Karpas-422 (cell line): Measurements from ENCODE around the gene TUBA4B. TPM values are rescaled to one million over a fixed set of nuclear protein-coding genes. Genes with fewer than 3 reads are reported as not detected.

ENCODE experiments used
- DNase-seq: peaks from one replicate; pipeline ENCODE4 v3.0.0-alpha.2; 2015
- H2AFZ ChIP-seq: fragments of 200-600 bp; sonication (generic); 2 replicates; pipeline ENCODE4 v1.6.1; 2014; ENCODE audit warnings: antibody characterized with exemption, low read length, mixed read lengths
- H3K27ac ChIP-seq: fragments of 200-600 bp; sonication (generic); 2 replicates; pipeline ENCODE4 v1.5.1; 2014; ENCODE audit warnings: mild to moderate bottlenecking, low read length, moderate library complexity
- H3K27me3 ChIP-seq: fragments of 200-600 bp; sonication (generic); 2 replicates; pipeline ENCODE4 v1.6.1; 2014; ENCODE audit warnings: low read length, mixed read lengths
- H3K36me3 ChIP-seq: fragments of 200-600 bp; sonication (generic); 2 replicates; pipeline ENCODE4 v1.6.1; 2014; ENCODE audit warnings: low read length, mixed read lengths; ENCODE audit not compliant: insufficient read depth
- H3K4me1 ChIP-seq: fragments of 200-600 bp; sonication (generic); 2 replicates; pipeline ENCODE4 v1.6.1; 2014; ENCODE audit warnings: mild to moderate bottlenecking, low read length, mixed read lengths
- H3K4me2 ChIP-seq: fragments of 200-600 bp; sonication (generic); 2 replicates; pipeline ENCODE4 v1.6.1; 2014; ENCODE audit warnings: low read length, low read depth, mild to moderate bottlenecking; ENCODE audit not compliant: poor library complexity, severe bottlenecking
- H3K4me3 ChIP-seq: fragments of 200-600 bp; sonication (generic); 2 replicates; pipeline ENCODE4 v1.5.1; 2014; ENCODE audit warnings: mild to moderate bottlenecking, antibody characterized with exemption, low read length, mixed read lengths
- H3K79me2 ChIP-seq: fragments of 200-600 bp; sonication (generic); 2 replicates; pipeline ENCODE4 v1.6.1; 2014; ENCODE audit warnings: mild to moderate bottlenecking, low read length, mixed read lengths
- H3K9ac ChIP-seq: fragments of 200-600 bp; sonication (generic); 2 replicates; pipeline ENCODE4 v1.6.0; 2014; ENCODE audit warnings: low read length
- H3K9me2 ChIP-seq: fragments of 200-600 bp; sonication (generic), shearing (Covaris generic); replicated peaks from 2 replicates; pipeline ENCODE4 v1.6.0; 2014; ENCODE audit warnings: mild to moderate bottlenecking, low read length, moderate library complexity; ENCODE audit not compliant: insufficient read depth
- H3K9me3 ChIP-seq: fragments of 300-700, 200-600 bp; sonication (generic); 2 replicates; pipeline ENCODE4 v1.6.1; 2014; ENCODE audit warnings: low read length, mixed read lengths
- H4K20me1 ChIP-seq: fragments of 200-600 bp; sonication (generic); 2 replicates; pipeline ENCODE4 v1.6.1; 2014; ENCODE audit warnings: mild to moderate bottlenecking, antibody characterized with exemption, low read length, low read depth; ENCODE audit not compliant: insufficient read depth
- total RNA-seq: library from RNA; depleted of rRNA; stranded (reverse); fragments of >200 nt; shearing (Covaris generic); gene quantifications from 2 replicates; pipeline ENCODE4 v1.2.3, GENCODE V29; 2014; ENCODE audit warnings: low replicate concordance

TUBA4B gene
- total RNA-seq, 1 experiment from 2014 or later: not detected

- Histone ChIP-seq H3K4me2 (no peak overlapping the region), H3K4me1 (peaks cover 19% of the 10 kb centered on the region), H3K79me2 (peaks cover 19% of the 10 kb centered on the region), H4K20me1 (no peaks in the 10 kb centered on the region), H2AFZ (no peak overlapping the region), H3K9me2 (no peaks in the 10 kb centered on the region), H3K9me3 (no peaks in the 10 kb centered on the region), H3K9ac (no peak overlapping the region), H3K4me3 (no peak overlapping the region), H3K27me3 (no peaks in the 10 kb centered on the region), H3K36me3 (peaks cover 23% of the 10 kb centered on the region; the same call in 1 of the 2 replicates), H3K27ac (no peak overlapping the region)
- no peak for DNase-seq
Observed at GRCh38 chr2:219221957-219222518, 31.0 kb upstream of the TUBA4B start.

GRCh38 chr2:219223831-219224610 lies 29.0 kb upstream of the TUBA4B start:
- no peak for DNase-seq
- Histone ChIP-seq H3K9me2 (no peaks in the 10 kb centered on the region), H4K20me1 (no peaks in the 10 kb centered on the region), H3K4me1 (peaks cover 14% of the 10 kb centered on the region), H3K79me2 (peaks cover 26% of the 10 kb centered on the region), H3K36me3 (peaks cover 24% of the 10 kb centered on the region; the same call in 1 of the 2 replicates), H3K27me3 (no peaks in the 10 kb centered on the region), H2AFZ (no peak overlapping the region), H3K4me3 (no peak overlapping the region), H3K4me2 (no peak overlapping the region), H3K9ac (no peak overlapping the region), H3K27ac (no peak overlapping the region), H3K9me3 (no peaks in the 10 kb centered on the region)

- Histone ChIP-seq H3K9me2 (no peaks in the 10 kb centered on the region), H3K79me2 (peaks cover 34% of the 10 kb centered on the region), H3K9ac (no peak overlapping the region), H3K27ac (no peak overlapping the region), H4K20me1 (no peaks in the 10 kb centered on the region), H3K4me3 (no peak overlapping the region), H3K9me3 (no peaks in the 10 kb centered on the region), H3K36me3 (peaks cover 19% of the 10 kb centered on the region; the same call in 1 of the 2 replicates), H3K27me3 (no peaks in the 10 kb centered on the region), H2AFZ (no peak overlapping the region), H3K4me2 (no peak overlapping the region), H3K4me1 (peaks cover 12% of the 10 kb centered on the region)
- DNase-seq: no peak
Observed at GRCh38 chr2:219225350-219225749, 27.7 kb upstream of the TUBA4B start.

GRCh38 chr2:219228041-219228910 lies 24.8 kb upstream of the TUBA4B start:
- no peaks in the 10 kb centered on the region for H3K27me3 ChIP-seq
- peak overlapping the region; percentile 91 for H3K4me3 ChIP-seq
- H4K20me1 ChIP-seq: no peaks in the 10 kb centered on the region
- H3K9me2 ChIP-seq: no peaks in the 10 kb centered on the region
- H2AFZ ChIP-seq: no peak overlapping the region
- H3K4me2 ChIP-seq: peak overlapping the region; percentile 90
- H3K9ac ChIP-seq: peak overlapping the region; percentile 94
- H3K27ac ChIP-seq: no peak overlapping the region
- no peak for DNase-seq
- peaks cover 26% of the 10 kb centered on the region for H3K4me1 ChIP-seq
- no peaks in the 10 kb centered on the region for H3K9me3 ChIP-seq
- H3K79me2 ChIP-seq: peaks cover 59% of the 10 kb centered on the region
- H3K36me3 ChIP-seq: peaks cover 34% of the 10 kb centered on the region

GRCh38 chr2:219228911-219229304 lies 24.1 kb upstream of the TUBA4B start:
- Histone ChIP-seq H3K4me1 (peaks cover 26% of the 10 kb centered on the region), H3K27me3 (no peaks in the 10 kb centered on the region), H3K9me2 (no peaks in the 10 kb centered on the region), H4K20me1 (no peaks in the 10 kb centered on the region), H3K36me3 (peaks cover 36% of the 10 kb centered on the region), H3K9me3 (no peaks in the 10 kb centered on the region), H3K27ac (no peak overlapping the region), H3K4me2 (peak overlapping the region; percentile 90), H2AFZ (peak overlapping the region; percentile 90; the same call in 1 of the 2 replicates), H3K9ac (peak overlapping the region; percentile 94), H3K79me2 (peaks cover 59% of the 10 kb centered on the region), H3K4me3 (peak overlapping the region; percentile 91)
- DNase-seq: no peak

- Histone ChIP-seq H3K4me3 (peak within 1 kb of the TSS; percentile 91), H4K20me1 (no peaks in the 10 kb centered on the region), H3K9ac (peak within 1 kb of the TSS; percentile 94), H3K27me3 (no peaks in the 10 kb centered on the region), H3K9me2 (no peaks in the 10 kb centered on the region), H3K36me3 (peaks cover 41% of the 10 kb centered on the region), H3K79me2 (peaks cover 59% of the 10 kb centered on the region), H3K4me1 (peaks cover 26% of the 10 kb centered on the region), H3K4me2 (peak within 1 kb of the TSS; percentile 90), H3K27ac (peak within 1 kb of the TSS; percentile 85), H3K9me3 (no peaks in the 10 kb centered on the region), H2AFZ (peak within 1 kb of the TSS; percentile 90; the same call in 1 of the 2 replicates)
- DNase-seq: peak; percentile 99
Observed at GRCh38 chr2:219229305-219230058, 23.6 kb upstream of the TUBA4B start, which contains the start of the genes ANKZF1 and ATG9A. Gene ANKZF1 (plus strand): TSS chr2:219229806. CDS start chr2:219230258, 452 bp downstream. Gene ATG9A (minus strand): TSS chr2:219229636. CDS start chr2:219228024, 1,612 bp downstream.

- Histone ChIP-seq H3K9ac (peak overlapping the region; percentile 94), H3K27ac (peak overlapping the region; percentile 85), H3K4me1 (peaks cover 26% of the 10 kb centered on the region), H3K4me2 (peak overlapping the region; percentile 81), H3K79me2 (peaks cover 59% of the 10 kb centered on the region), H3K9me3 (no peaks in the 10 kb centered on the region), H3K9me2 (no peaks in the 10 kb centered on the region), H3K27me3 (no peaks in the 10 kb centered on the region), H3K4me3 (peak overlapping the region; percentile 91), H2AFZ (peak overlapping the region; percentile 74; the same call in 1 of the 2 replicates), H3K36me3 (peaks cover 42% of the 10 kb centered on the region), H4K20me1 (no peaks in the 10 kb centered on the region)
- peak; percentile 89 for DNase-seq
Observed at GRCh38 chr2:219230059-219230540, 22.9 kb upstream of the TUBA4B start.
